SU-DHL-6 (cell line): ENCODE data around the gene FSCB.

ENCODE experiments used
- H2AFZ ChIP-seq: fragments of 200-600 bp; sonication (generic); 2 replicates; pipeline ENCODE4 v1.6.1; 2014; ENCODE audit warnings: low read depth, mild to moderate bottlenecking, moderate library complexity, mixed read lengths, antibody characterized with exemption, low read length; ENCODE audit not compliant: severe bottlenecking
- H3F3A ChIP-seq: fragments of 200-600 bp; shearing (Covaris generic); 2 replicates; pipeline ENCODE4 v1.6.0; 2016; ENCODE audit warnings: antibody characterized with exemption, mild to moderate bottlenecking; ENCODE audit not compliant: insufficient read depth
- H3K27ac ChIP-seq: fragments of 200-600 bp; sonication (generic); 2 replicates; pipeline ENCODE4 v1.5.1; 2016; ENCODE audit warnings: low read depth, mild to moderate bottlenecking, low read length, moderate library complexity, mixed read lengths
- H3K27me3 ChIP-seq: fragments of 200-600 bp; sonication (generic), shearing (Covaris generic); 2 replicates; pipeline ENCODE4 v1.6.0; 2014; ENCODE audit warnings: mild to moderate bottlenecking, low read length
- H3K36me3 ChIP-seq: fragments of 200-600 bp; sonication (generic); 2 replicates; pipeline ENCODE4 v1.6.1; 2014; ENCODE audit warnings: mild to moderate bottlenecking, low read length, mixed read lengths
- H3K4me2 ChIP-seq: fragments of 300-600, 200-600 bp; shearing (Covaris generic), sonication (generic); 2 replicates; pipeline ENCODE4 v1.6.0; 2014; ENCODE audit warnings: low read length, low read depth, mild to moderate bottlenecking; ENCODE audit not compliant: poor library complexity, severe bottlenecking
- H3K4me3 ChIP-seq: fragments of 200-600 bp; sonication (generic); 2 replicates; pipeline ENCODE4 v1.5.1; 2014; ENCODE audit warnings: antibody characterized with exemption, low read length, mild to moderate bottlenecking, mixed read lengths; ENCODE audit not compliant: insufficient read depth, poor library complexity, severe bottlenecking
- H3K79me2 ChIP-seq: fragments of 200-600 bp; sonication (generic); 2 replicates; pipeline ENCODE4 v1.6.1; 2014; ENCODE audit warnings: mild to moderate bottlenecking, low read length, moderate library complexity; ENCODE audit not compliant: insufficient read depth
- H3K9ac ChIP-seq: fragments of 200-600 bp; sonication (generic); 2 replicates; pipeline ENCODE4 v1.7.0; 2014; ENCODE audit warnings: mild to moderate bottlenecking, low read length
- H3K9me2 ChIP-seq: fragments of 200-600 bp; sonication (generic); replicated peaks from 2 replicates; pipeline ENCODE4 v1.6.1; 2014; ENCODE audit warnings: low read length; ENCODE audit not compliant: insufficient read depth
- H3K9me3 ChIP-seq: fragments of 200-600 bp; sonication (generic); 2 replicates; pipeline ENCODE4 v1.6.1; 2014; ENCODE audit warnings: low read length, mixed read lengths; ENCODE audit not compliant: insufficient read depth
- H4K20me1 ChIP-seq: fragments of 200-600 bp; sonication (generic); 2 replicates; pipeline ENCODE4 v1.6.1; 2014; ENCODE audit warnings: low read depth, mild to moderate bottlenecking, antibody characterized with exemption, low read length, moderate library complexity, mixed read lengths
- EZH2phosphoT487 ChIP-seq: fragments of 200-600 bp; sonication (generic), shearing (Covaris generic); conservative IDR thresholded peaks from 2 replicates; pipeline ENCODE4 v1.6.1; 2018; ENCODE audit warnings: mild to moderate bottlenecking, antibody characterized with exemption, low read length, moderate library complexity, mixed read lengths
- TF ChIP-seq, protein P1 (sequence below): fragments of 200-600 bp; sonication (generic); IDR thresholded peaks from one replicate; pipeline ENCODE4 v1.5.1; 2017; ENCODE audit warnings: antibody characterized with exemption, mild to moderate bottlenecking, low read length, moderate library complexity; ENCODE audit not compliant: insufficient read depth, poor library complexity, severe bottlenecking

FSCB gene

DNA sequence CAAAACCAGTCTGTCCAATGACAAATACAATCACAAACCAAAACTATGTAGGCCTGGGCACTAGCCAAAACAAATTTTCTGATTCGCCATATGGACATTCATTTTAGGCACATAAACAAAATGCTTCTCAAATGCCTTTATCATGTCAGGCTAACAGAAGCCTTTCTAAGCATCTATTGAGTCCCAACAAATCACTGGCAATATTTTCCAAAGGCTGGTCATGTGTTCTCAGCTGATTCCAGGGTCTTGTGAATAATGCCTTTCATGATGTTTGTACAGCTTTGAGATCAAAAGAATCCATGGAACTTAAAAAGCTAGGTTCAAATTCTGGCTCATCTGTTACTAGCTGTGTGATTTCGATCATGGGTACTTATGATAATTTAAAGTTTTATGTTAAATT lies 16.1 kb downstream of the FSCB start:
- Histone ChIP-seq H3K79me2 (no peaks in the 10 kb centered on the region), H3K9ac (no peak overlapping the region), H3K9me3 (0 out of 2 replicates have a peak, but pooled peaks cover 3% of the 10 kb centered on the region), H3F3A (no peaks in the 10 kb centered on the region), H4K20me1 (no peaks in the 10 kb centered on the region), H3K9me2 (no peaks in the 10 kb centered on the region), H3K36me3 (no peaks in the 10 kb centered on the region), H3K27me3 (no peaks in the 10 kb centered on the region), H3K27ac (no peak overlapping the region), H3K4me3 (no peak overlapping the region), H3K4me2 (no peak overlapping the region), H2AFZ (no peak overlapping the region)
- no peak for TF ChIP-seq EZH2phosphoT487
- TF ChIP-seq, protein P1, sequence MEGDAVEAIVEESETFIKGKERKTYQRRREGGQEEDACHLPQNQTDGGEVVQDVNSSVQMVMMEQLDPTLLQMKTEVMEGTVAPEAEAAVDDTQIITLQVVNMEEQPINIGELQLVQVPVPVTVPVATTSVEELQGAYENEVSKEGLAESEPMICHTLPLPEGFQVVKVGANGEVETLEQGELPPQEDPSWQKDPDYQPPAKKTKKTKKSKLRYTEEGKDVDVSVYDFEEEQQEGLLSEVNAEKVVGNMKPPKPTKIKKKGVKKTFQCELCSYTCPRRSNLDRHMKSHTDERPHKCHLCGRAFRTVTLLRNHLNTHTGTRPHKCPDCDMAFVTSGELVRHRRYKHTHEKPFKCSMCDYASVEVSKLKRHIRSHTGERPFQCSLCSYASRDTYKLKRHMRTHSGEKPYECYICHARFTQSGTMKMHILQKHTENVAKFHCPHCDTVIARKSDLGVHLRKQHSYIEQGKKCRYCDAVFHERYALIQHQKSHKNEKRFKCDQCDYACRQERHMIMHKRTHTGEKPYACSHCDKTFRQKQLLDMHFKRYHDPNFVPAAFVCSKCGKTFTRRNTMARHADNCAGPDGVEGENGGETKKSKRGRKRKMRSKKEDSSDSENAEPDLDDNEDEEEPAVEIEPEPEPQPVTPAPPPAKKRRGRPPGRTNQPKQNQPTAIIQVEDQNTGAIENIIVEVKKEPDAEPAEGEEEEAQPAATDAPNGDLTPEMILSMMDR, result no peak

DNA sequence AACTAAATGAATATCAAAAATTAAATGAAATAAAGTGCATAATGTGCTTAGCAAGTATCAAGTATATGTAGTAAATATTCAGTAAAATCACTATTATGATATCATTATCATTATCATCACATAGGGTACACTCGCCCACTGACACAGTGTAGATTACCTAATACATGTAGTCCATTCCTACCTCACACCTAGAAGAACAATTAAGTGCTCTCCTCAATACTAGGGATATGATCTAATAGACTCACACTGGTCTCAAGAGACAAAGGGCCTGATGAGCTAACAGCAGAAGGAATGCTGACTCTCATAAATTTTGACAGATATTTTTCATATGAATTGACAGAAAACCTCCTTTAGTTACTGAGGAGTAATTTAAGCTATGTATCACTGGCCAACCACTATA lies 29.1 kb downstream of the FSCB start:
- Histone ChIP-seq H3K79me2 (no peaks in the 10 kb centered on the region), H3F3A (no peaks in the 10 kb centered on the region), H3K36me3 (no peaks in the 10 kb centered on the region), H3K4me2 (no peak overlapping the region), H3K4me3 (no peak overlapping the region), H3K9ac (no peak overlapping the region), H3K27me3 (no peaks in the 10 kb centered on the region), H3K9me2 (no peaks in the 10 kb centered on the region), H2AFZ (no peak overlapping the region), H3K27ac (no peak overlapping the region), H3K9me3 (no peaks in the 10 kb centered on the region), H4K20me1 (no peaks in the 10 kb centered on the region)
- TF ChIP-seq EZH2phosphoT487, result no peak
- TF ChIP-seq, protein P1, result no peak

DNA sequence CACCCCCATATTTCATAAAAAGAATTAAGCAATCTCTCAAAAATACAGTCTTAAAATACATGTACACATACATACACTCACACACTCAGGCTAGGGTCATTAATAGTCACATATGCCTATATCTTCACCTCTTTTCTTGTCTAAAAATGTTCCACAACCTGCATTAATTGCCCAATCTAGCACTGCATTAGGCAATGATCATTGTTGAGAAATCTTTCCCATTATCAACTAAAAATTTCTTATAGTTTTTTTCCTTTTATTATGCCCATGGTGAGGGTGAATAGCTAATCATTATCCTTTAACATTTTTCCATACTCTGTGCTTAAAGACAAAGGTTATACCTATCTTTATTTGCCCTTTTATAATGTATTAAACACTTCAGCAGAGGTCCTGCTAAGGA lies 38.3 kb downstream of the FSCB start:
- H3K27me3 ChIP-seq, result no peaks in the 10 kb centered on the region
- H2AFZ ChIP-seq, result no peak overlapping the region
- H3F3A ChIP-seq, result no peaks in the 10 kb centered on the region
- H3K9ac ChIP-seq, result no peak overlapping the region
- no peaks in the 10 kb centered on the region for H3K36me3 ChIP-seq
- H3K4me3 ChIP-seq, result no peak overlapping the region
- H3K79me2 ChIP-seq, result no peaks in the 10 kb centered on the region
- no peaks in the 10 kb centered on the region for H4K20me1 ChIP-seq
- TF ChIP-seq, protein P1, result no peak
- TF ChIP-seq EZH2phosphoT487, result no peak
- no peaks in the 10 kb centered on the region for H3K9me3 ChIP-seq
- no peaks in the 10 kb centered on the region for H3K9me2 ChIP-seq
- H3K4me2 ChIP-seq, result no peak overlapping the region
- no peak overlapping the region for H3K27ac ChIP-seq
